ENCODE measurements around the gene ELK3. TPM values are rescaled to one million over a fixed set of nuclear protein-coding genes. Genes with fewer than 3 reads are reported as not detected.

Gene ELK3
- total and polyA plus RNA-seq, 4 experiments from 2014 or later: 20.8 to 56.5 (median 56.4) TPM

- intact Hi-C loops (cut with micrococcal nuclease): no loop called here
- ChIA-PET CTCF (ENCODE audit: partially characterized antibody) (interaction anchor here (1.0 kb wide), 1 partner anchor 10 kb away, joined by 6 read pairs; no protein-coding TSS in a partner anchor), POLR2A (ENCODE audit: partially characterized antibody) (interaction anchor here (1.0 kb wide), 1 partner anchor 9 kb away, joined by 3 read pairs; no protein-coding TSS in a partner anchor)
- Mint-ChIP-seq H3K36me3 (peaks cover 41 to 63% of the 10 kb centered on the region in 2 donors), H3K9me3 (no peaks in the 10 kb centered on the region), H3K4me3 (no peak overlapping the region), H3K27me3 (no peaks in the 10 kb centered on the region), H3K4me1 (peaks cover 35 to 74% (median 49%) of the 10 kb centered on the region in 4 donors), H3K27ac (peak overlapping the region; percentile 32 to 91 (median 79))
- H3K4me3 ChIP-seq (ENCODE audit: low read length in 2 of 2): no peak overlapping the region
- no peak for DNase-seq
- H3K36me3 ChIP-seq (ENCODE audit: insufficient read depth, low read length): peaks cover 26% of the 10 kb centered on the region
- H3K9me3 ChIP-seq (ENCODE audit: control insufficient read depth in 1 of 2, low read length in 2 of 2): no peaks in the 10 kb centered on the region
- no peaks in the 10 kb centered on the region for H3K27me3 ChIP-seq (ENCODE audit: insufficient read depth, low read length)
- H3K4me1 ChIP-seq (ENCODE audit: insufficient read depth, low read length): peaks cover 21% of the 10 kb centered on the region
- H3K27ac ChIP-seq (ENCODE audit: low read depth, low read length): peak overlapping the region; percentile 8
Observed at GRCh38 chr12:96225044-96225855, 31.1 kb downstream of the ELK3 start.

- Histone ChIP-seq H3K9me3 (ENCODE audit: control insufficient read depth in 1 of 2, low read length in 2 of 2) (no peaks in the 10 kb centered on the region), H3K4me3 (ENCODE audit: low read length in 2 of 2) (no peak overlapping the region), H3K27ac (ENCODE audit: low read depth, low read length) (no peak overlapping the region), H3K4me1 (ENCODE audit: insufficient read depth, low read length) (peaks cover 21% of the 10 kb centered on the region), H3K36me3 (ENCODE audit: insufficient read depth, low read length) (peaks cover 26% of the 10 kb centered on the region), H3K27me3 (ENCODE audit: insufficient read depth, low read length) (no peaks in the 10 kb centered on the region)
- Mint-ChIP-seq H3K27ac (peak overlapping the region; percentile 41 to 91 (median 79)), H3K9me3 (no peaks in the 10 kb centered on the region), H3K4me3 (peak overlapping the region in 1 of 8 donors; percentile 36), H3K36me3 (peaks cover 41 to 66% of the 10 kb centered on the region in 2 donors), H3K4me1 (peaks cover 36 to 73% (median 47%) of the 10 kb centered on the region in 4 donors), H3K27me3 (no peaks in the 10 kb centered on the region)
- ChIA-PET CTCF (ENCODE audit: partially characterized antibody) (no interaction called here), POLR2A (ENCODE audit: partially characterized antibody) (interaction anchor here (1.0 kb wide), 1 partner anchor 8 kb away, joined by 3 read pairs; no protein-coding TSS in a partner anchor)
- intact Hi-C loops (cut with micrococcal nuclease): no loop called here
- DNase-seq: no peak
Observed at GRCh38 chr12:96225994-96226399, 31.8 kb downstream of the ELK3 start.

GRCh38 chr12:96226401-96226800 is 32.2 kb downstream of the ELK3 start:
- H3K9me3 ChIP-seq (ENCODE audit: control insufficient read depth in 1 of 2, low read length in 2 of 2): no peaks in the 10 kb centered on the region
- DNase-seq: no peak
- H3K27me3 Mint-ChIP-seq: no peaks in the 10 kb centered on the region
- H3K27ac ChIP-seq (ENCODE audit: low read depth, low read length): no peak overlapping the region
- peaks cover 26% of the 10 kb centered on the region for H3K36me3 ChIP-seq (ENCODE audit: insufficient read depth, low read length)
- H3K4me1 Mint-ChIP-seq: peaks cover 35 to 73% (median 47%) of the 10 kb centered on the region in 4 donors
- peaks cover 41 to 67% of the 10 kb centered on the region in 2 donors for H3K36me3 Mint-ChIP-seq
- peaks cover 21% of the 10 kb centered on the region for H3K4me1 ChIP-seq (ENCODE audit: insufficient read depth, low read length)
- no peak overlapping the region for H3K4me3 ChIP-seq (ENCODE audit: low read length in 2 of 2)
- peak overlapping the region; percentile 43 to 92 (median 75) for H3K27ac Mint-ChIP-seq
- CTCF ChIA-PET (ENCODE audit: partially characterized antibody): no interaction called here
- POLR2A ChIA-PET (ENCODE audit: partially characterized antibody): interaction anchor here (1.0 kb wide), 1 partner anchor 8 kb away, joined by 3 read pairs; no protein-coding TSS in a partner anchor
- H3K4me3 Mint-ChIP-seq: peak overlapping the region in 3 of 8 donors; percentile 27 to 36 (median 36)
- intact Hi-C loops (cut with micrococcal nuclease): no loop called here
- H3K9me3 Mint-ChIP-seq: no peaks in the 10 kb centered on the region
- no peaks in the 10 kb centered on the region for H3K27me3 ChIP-seq (ENCODE audit: insufficient read depth, low read length)

DNA sequence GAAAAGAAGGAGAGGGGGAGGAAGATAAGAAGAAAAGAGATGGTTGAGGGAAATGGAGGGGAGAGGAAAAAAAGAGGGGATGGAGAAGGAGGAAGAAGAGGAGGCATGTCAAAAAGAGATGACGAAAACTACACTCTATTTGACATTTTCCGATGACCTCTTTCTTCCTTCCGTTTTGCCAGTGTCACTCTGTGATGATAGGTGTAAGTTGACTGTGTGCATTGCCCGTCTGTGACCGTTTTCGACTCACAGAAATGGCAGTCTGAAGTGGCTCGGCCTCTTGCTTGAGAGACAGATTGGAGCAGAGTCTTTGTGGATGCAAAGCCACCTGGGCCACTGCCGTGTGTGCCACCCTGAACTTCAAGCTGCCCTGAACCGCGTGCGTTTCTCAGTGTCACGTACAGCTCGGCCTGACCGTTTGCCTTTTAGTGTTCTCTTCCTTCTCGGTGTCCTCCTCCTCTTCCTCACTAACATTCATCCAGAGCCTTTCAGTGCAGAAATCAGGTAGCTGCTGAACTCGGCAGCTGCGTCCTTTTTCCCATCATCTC is 32.7 kb downstream of the ELK3 start:
- H3K36me3 ChIP-seq (ENCODE audit: insufficient read depth, low read length): peaks cover 26% of the 10 kb centered on the region

GRCh38 chr12:96227365-96228106 is 33.4 kb downstream of the ELK3 start:
- ChIA-PET POLR2A (ENCODE audit: partially characterized antibody) (interaction anchor here (0.6 to 1.0 kb wide), 2 partner anchors 10 to 32 kb away, joined by 3 read pairs; no protein-coding TSS in a partner anchor), CTCF (ENCODE audit: partially characterized antibody) (interaction anchor here (1.2 kb wide), 1 partner anchor 12 kb away, joined by 9 read pairs; no protein-coding TSS in a partner anchor)
- Histone ChIP-seq H3K9me3 (ENCODE audit: control insufficient read depth in 1 of 2, low read length in 2 of 2) (no peaks in the 10 kb centered on the region), H3K27me3 (ENCODE audit: insufficient read depth, low read length) (no peaks in the 10 kb centered on the region), H3K4me3 (ENCODE audit: low read length in 2 of 2) (no peak overlapping the region), H3K4me1 (ENCODE audit: insufficient read depth, low read length) (peaks cover 21% of the 10 kb centered on the region), H3K36me3 (ENCODE audit: insufficient read depth, low read length) (peaks cover 26% of the 10 kb centered on the region), H3K27ac (ENCODE audit: low read depth, low read length) (no peak overlapping the region)
- Mint-ChIP-seq H3K4me3 (peak overlapping the region in 1 of 8 donors; percentile 6), H3K27ac (peak overlapping the region; percentile 52 to 92 (median 81)), H3K9me3 (no peaks in the 10 kb centered on the region), H3K4me1 (peaks cover 36 to 73% (median 49%) of the 10 kb centered on the region in 4 donors), H3K27me3 (no peaks in the 10 kb centered on the region), H3K36me3 (peaks cover 41 to 61% of the 10 kb centered on the region in 2 donors)
- intact Hi-C loops (cut with micrococcal nuclease): no loop called here
- DNase-seq: no peak

More for the DNA sequence above, 32.7 kb downstream of the ELK3 start:
- peak overlapping the region in 4 of 8 donors; percentile 6 to 36 (median 21) for H3K4me3 Mint-ChIP-seq
- Histone ChIP-seq H3K27me3 (ENCODE audit: insufficient read depth, low read length) (no peaks in the 10 kb centered on the region), H3K4me3 (ENCODE audit: low read length in 2 of 2) (no peak overlapping the region), H3K4me1 (ENCODE audit: insufficient read depth, low read length) (peaks cover 21% of the 10 kb centered on the region), H3K9me3 (ENCODE audit: control insufficient read depth in 1 of 2, low read length in 2 of 2) (no peaks in the 10 kb centered on the region), H3K27ac (ENCODE audit: low read depth, low read length) (no peak overlapping the region)
- peak overlapping the region; percentile 43 to 92 (median 71) for H3K27ac Mint-ChIP-seq
- H3K36me3 Mint-ChIP-seq: peaks cover 44 to 66% of the 10 kb centered on the region in 2 donors
- H3K4me1 Mint-ChIP-seq: peaks cover 37 to 73% (median 49%) of the 10 kb centered on the region in 4 donors
- POLR2A ChIA-PET (ENCODE audit: partially characterized antibody): interaction anchor here (0.6 to 1.0 kb wide), 2 partner anchors 9 to 31 kb away, joined by 3 read pairs; no protein-coding TSS in a partner anchor
- no peaks in the 10 kb centered on the region for H3K27me3 Mint-ChIP-seq
- CTCF ChIA-PET (ENCODE audit: partially characterized antibody): interaction anchor here (1.2 kb wide), 1 partner anchor 11 kb away, joined by 9 read pairs; no protein-coding TSS in a partner anchor
- intact Hi-C loops (cut with micrococcal nuclease): no loop called here
- DNase-seq: no peak
- no peaks in the 10 kb centered on the region for H3K9me3 Mint-ChIP-seq

DNA sequence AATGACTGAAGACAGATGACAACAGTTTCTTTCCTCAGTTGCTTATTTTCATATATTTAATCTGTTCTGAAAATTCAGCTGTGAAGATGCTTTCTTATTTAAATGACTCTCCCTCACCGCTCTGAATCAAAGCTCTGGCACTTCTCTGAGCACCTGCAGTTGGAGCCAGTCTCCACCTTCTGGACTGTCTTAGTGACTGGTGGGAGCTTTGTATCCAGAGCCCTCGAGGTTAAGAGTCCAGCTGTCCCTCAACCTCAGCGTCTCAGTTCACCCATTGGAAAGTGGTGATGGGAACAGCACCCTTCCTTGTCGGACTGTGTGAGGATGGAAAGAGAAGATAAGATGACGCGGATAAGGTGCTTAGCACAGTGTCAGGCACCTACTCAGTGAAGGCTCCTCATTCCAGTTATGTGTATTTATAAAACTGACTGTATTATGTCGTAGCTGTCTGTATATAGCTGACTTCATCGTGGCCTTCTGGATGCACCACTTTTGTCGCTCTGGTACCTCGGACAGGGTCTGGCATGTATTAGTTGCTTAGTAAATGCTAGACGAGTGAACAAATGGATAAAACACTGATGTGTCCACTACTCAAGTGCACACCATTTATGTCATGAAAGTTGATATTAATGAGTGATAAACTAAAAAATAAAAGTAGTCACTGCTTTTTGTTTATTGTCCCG is 34.5 kb downstream of the ELK3 start:
- Histone ChIP-seq H3K4me1 (ENCODE audit: insufficient read depth, low read length) (peaks cover 13% of the 10 kb centered on the region), H3K27ac (ENCODE audit: low read depth, low read length) (no peak overlapping the region), H3K9me3 (ENCODE audit: control insufficient read depth in 1 of 2, low read length in 2 of 2) (no peaks in the 10 kb centered on the region), H3K36me3 (ENCODE audit: insufficient read depth, low read length) (peaks cover 25% of the 10 kb centered on the region), H3K27me3 (ENCODE audit: insufficient read depth, low read length) (no peaks in the 10 kb centered on the region), H3K4me3 (ENCODE audit: low read length in 2 of 2) (no peak overlapping the region)
- no peak overlapping the region for H3K4me3 Mint-ChIP-seq
- H3K27ac Mint-ChIP-seq: peak overlapping the region; percentile 29 to 78 (median 57)
- intact Hi-C loops (cut with micrococcal nuclease): no loop called here
- no peaks in the 10 kb centered on the region for H3K9me3 Mint-ChIP-seq
- POLR2A ChIA-PET (ENCODE audit: partially characterized antibody): no interaction called here
- CTCF ChIA-PET (ENCODE audit: partially characterized antibody): interaction anchor here (0.6 to 1.0 kb wide), 3 partner anchors 8 to 13 kb away, joined by 3 to 4 read pairs (median 4); no protein-coding TSS in a partner anchor
- DNase-seq: no peak
- peaks cover 30 to 71% (median 44%) of the 10 kb centered on the region in 4 donors for H3K4me1 Mint-ChIP-seq
- H3K36me3 Mint-ChIP-seq: peaks cover 29 to 60% of the 10 kb centered on the region in 2 donors
- no peaks in the 10 kb centered on the region for H3K27me3 Mint-ChIP-seq
